Left ventricle myocardium superior (tissue), 1 donor: Measurements from ENCODE around the gene SH3PXD2A. TPM values are rescaled to one million over a fixed set of nuclear protein-coding genes. Genes with fewer than 3 reads are reported as not detected.
"Not testable (repeated sequence)": the region's sequence is repeated elsewhere in the genome, so short reads cannot be mapped to it uniquely, and the experiment has no call there.

Source experiments
- ATAC-seq: fragments of 200-7000 bp; cut with Tn5 transposase; one replicate; pipeline ENCODE4 v1.9.1; 2020; ENCODE audit warnings: mild to moderate bottlenecking, moderate library complexity
- DNase-seq: peaks from one replicate; pipeline ENCODE4 v3.0.0-alpha.2; 2020
- intact Hi-C: fragments of 100-400 bp; cut with micrococcal nuclease; formaldehyde crosslinking; loops from one replicate; pipeline ENCODE4 v1.11.0; 2022
- total RNA-seq: library from RNA; stranded (reverse); fragmentation: NEBNext Ultra II Directional; extraction: Animal tissue kit (Norgen Biotek cat#: 25700); gene quantifications from one replicate; pipeline ENCODE4 v1.2.1, GENCODE V29; 2021
- donor health status: DM: no; HTN: yes; CAD: no; lungs with severe emphysema.

Gene SH3PXD2A
- total RNA-seq, 1 donor from 2014 or later = 28.6 TPM

DNA sequence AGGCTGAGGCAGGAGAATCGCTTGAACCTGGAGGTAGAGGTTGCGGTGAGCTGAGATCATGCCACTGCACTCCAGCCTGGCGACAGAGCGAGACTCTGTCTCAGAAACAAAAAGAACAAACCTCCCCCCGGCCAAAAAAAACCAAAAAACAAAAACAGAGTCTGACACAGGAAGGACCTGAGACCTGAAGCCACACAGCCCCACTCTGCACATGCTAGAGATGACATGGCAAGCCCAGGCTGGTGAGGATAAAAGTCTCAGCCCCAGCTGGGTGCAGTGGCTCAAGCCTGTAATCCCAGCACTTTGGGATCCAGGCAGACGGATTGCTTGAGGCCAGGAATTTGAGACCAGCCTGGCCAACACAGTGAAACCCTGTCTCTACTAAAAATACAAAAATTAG lies 222.5 kb downstream of the SH3PXD2A start:
- not testable (repeated sequence) for ATAC-seq, DNase-seq

DNA sequence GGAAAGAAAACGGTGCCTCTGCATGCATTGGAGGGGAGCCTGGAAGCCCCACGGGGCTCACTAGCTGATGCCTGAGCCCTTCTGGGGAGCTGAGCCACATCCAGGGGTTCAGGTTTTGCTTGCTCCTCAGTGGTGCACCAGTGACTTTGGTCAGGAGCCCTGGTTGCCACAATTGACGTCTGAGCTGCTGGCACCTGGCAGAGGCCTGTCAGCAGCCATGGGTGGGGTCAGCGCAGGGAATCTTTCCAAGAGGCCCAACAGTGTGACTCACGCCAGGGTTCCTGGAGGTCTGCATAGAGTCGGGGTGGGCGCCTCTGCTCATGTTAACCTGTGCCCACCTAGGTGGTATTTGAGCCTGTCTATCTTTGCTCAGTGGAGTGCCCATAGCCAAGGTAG lies 223.1 kb downstream of the SH3PXD2A start:
- intact Hi-C loops = no loop called here
- ATAC-seq (peak; percentile 27), DNase-seq (peak; percentile 30)

More for the DNA sequence above, 222.5 kb downstream of the SH3PXD2A start:
- intact Hi-C loops = not testable (repeated sequence)

DNA sequence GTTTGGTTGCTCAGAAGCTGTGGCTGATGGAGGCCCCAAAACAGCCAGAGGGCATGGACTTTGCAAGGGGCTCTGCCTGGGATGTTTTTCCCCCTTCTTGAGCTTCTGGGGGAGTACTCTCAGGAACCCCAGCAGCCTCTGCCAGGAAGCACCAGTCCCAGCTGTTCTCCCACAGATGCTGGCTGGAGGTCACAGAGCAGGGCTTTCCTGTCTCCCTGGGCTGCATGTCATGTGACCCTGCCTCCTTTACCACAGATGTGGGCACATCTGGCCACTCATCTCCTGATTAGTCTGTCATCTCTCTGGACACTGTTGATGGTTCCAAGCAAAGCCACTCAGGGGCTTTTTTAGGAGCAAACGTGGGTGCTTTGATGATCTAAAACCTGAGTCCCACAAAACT lies 225.2 kb downstream of the SH3PXD2A start:
- intact Hi-C loops = no loop called here
- ATAC-seq = no peak
- DNase-seq = peak; percentile 20

DNA sequence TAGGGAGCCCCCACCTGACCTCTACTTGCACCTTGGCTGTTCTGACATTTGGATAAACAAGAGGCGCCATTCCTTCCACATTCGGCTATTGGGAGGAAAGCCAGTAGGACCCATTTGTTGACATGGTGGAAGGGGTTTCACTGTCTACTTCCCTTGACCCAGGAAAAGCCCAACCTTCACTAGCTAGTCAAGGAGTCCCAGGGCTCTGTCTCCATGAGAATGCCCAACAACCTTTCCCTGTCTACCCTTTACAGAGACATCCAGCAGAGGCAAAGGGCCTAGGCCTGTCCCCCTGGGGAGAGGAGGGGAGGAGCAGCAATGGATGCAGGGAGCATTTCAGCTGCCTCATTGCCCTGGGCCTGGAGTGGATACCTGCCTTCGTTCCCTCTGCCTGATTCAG lies 225.8 kb downstream of the SH3PXD2A start:
- no peak for ATAC-seq
- DNase-seq = peak; percentile 2
- intact Hi-C loops = no loop called here

DNA sequence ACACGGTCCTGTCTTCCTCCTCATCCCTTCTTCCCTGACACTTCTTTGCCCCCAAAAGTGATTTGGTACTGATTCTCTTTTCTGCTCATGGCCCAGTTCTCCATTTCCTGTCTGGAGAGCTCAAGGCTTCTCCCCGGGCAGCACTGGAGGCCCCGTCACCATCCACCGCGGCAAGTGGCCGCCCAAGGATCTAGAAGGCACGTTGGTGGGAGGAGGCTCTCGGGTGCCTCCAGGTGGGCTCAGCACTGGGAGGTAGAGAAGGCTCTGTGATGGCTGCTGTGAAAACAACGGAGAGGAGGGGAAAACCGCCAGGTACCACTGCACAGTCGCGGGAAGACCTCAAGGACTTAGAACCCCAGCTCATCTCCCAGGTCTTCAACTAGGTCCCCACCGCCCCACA lies 227.5 kb downstream of the SH3PXD2A start:
- intact Hi-C loops = no loop called here
- ATAC-seq = no peak
- peak; percentile 7 for DNase-seq

DNA sequence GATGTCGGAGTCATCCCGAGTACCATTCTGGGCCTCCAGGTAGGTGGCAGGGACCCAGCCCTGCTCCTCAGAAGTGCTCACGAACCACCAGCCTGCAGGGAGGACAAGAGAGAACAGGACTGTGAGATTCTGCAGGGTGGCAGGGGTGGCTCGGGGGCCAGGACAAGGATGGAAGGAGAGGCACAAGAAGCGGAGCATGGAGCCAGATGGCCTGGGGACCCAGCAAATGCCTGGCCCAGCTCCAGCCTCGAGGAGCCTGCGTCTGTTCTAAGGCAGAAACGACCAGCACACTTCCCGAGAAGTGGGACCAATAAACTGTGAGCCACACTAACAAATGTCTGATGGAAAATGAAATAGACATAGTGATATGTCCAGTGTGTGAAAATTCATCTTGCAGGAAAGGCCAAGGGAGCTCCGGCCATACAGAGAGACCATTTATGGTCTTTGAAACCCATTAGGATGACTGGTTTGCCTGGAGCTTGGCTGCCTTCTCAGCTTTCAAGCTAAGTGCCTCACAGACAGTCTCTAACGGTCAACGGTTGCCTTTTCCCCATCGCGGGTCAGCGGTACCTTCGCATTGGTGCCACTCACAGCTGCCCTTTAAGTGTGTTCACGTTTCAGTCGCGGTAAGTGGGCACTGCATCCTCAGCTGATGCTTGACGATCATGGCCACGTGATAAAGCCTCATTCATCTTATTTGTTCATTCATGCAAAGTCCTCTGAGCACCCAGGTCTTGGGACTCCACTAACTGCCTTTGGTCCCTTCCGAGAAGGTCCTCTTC lies 228.1 kb downstream of the SH3PXD2A start:
- DNase-seq (peak; percentile 25), ATAC-seq (no peak)
- intact Hi-C loops = no loop called here

DNA sequence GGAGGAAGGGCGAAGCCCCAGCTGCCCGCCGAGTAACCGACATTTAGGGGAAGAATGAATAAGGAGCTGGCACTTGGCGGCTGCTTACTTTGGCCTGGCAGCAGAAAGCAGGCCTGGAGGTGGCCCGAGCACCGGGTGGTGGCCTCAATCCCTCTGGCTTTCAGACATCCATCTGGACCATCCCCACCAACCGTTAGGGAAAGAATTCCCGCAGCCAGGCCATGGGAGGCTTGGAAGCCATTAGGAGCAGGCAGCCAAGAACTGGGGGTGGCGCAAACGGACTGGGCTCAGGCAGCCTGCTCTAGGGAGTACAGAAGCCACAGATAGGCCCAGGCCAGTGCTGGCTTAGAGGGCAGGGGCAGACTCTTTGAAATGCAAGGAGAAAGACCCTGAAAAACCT lies 229.2 kb downstream of the SH3PXD2A start:
- intact Hi-C loops = no loop called here
- ATAC-seq (no peak), DNase-seq (peak; percentile 24)

DNA sequence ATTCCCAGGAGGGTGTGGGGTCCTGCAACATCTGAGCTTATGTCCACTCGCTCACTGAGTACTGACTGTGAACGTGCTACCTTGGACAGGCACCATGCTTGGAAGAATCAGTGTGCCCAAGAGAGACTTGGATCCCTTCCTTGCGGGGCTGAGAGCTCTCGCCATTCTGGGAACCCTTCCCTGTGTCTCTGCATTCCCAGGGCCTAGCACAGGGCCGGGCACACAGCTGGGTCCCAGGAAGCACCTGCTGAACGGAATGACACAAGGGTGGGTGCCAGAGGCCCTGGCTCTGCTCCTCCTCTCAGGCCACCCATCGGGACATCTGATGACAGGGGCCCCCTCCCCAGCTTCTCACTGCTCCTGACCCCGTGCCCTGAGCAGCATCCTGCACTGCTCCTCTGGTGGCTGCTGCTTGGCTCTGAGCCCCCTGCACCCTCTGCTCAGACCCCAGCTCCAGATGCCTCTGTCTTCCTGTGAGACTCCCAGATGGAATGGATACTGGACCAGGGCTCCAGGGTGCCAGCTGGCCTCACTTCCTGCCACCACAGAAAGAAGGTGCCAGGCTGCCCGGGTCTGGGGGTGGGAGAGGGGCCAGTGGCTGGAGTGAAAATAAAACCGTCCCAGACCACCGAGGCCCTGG lies 232.3 kb downstream of the SH3PXD2A start:
- intact Hi-C loops = no loop called here
- DNase-seq (peak; percentile 15), ATAC-seq (no peak)

DNA sequence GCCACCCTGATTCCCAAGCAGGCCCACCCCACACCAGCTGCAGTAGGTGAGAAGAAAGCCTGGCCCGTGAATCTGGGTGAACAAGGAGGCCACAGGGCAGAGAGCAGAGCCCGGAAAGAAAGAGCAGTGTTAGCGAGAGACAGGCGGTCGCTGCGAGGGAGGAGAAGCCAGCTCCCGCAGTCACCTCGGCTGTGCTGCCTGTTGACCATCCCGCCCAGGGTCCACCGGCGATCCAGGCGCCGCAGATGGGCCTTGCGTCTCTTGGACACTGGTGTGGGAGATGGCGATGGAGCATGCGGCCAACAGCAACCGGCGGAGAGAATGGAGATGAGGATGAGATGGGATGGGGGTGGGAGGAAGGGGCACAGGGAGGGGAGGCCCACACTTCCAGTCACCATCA lies 233.1 kb downstream of the SH3PXD2A start:
- DNase-seq (peak; percentile 28), ATAC-seq (no peak)
- intact Hi-C loops = no loop called here

DNA sequence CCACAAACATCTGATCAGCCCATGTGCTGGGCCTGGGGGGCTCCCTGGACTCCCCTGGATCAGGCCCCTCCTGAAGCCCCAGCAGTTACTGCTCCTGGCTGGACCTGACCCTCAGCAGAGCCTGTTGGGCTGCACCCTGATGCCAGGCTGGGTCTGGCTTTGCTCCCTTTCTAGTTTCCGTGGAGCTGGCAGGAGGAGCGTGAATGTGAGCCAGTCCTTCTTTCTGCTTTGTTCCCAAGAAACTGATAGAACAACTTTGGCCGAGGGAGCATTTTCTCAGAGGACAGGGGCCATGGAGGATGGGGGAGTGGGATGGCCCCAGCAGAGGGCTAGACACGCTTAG lies 233.6 kb downstream of the SH3PXD2A start:
- peak; percentile 12 for ATAC-seq
- DNase-seq = peak; percentile 44
- intact Hi-C loops = no loop called here

DNA sequence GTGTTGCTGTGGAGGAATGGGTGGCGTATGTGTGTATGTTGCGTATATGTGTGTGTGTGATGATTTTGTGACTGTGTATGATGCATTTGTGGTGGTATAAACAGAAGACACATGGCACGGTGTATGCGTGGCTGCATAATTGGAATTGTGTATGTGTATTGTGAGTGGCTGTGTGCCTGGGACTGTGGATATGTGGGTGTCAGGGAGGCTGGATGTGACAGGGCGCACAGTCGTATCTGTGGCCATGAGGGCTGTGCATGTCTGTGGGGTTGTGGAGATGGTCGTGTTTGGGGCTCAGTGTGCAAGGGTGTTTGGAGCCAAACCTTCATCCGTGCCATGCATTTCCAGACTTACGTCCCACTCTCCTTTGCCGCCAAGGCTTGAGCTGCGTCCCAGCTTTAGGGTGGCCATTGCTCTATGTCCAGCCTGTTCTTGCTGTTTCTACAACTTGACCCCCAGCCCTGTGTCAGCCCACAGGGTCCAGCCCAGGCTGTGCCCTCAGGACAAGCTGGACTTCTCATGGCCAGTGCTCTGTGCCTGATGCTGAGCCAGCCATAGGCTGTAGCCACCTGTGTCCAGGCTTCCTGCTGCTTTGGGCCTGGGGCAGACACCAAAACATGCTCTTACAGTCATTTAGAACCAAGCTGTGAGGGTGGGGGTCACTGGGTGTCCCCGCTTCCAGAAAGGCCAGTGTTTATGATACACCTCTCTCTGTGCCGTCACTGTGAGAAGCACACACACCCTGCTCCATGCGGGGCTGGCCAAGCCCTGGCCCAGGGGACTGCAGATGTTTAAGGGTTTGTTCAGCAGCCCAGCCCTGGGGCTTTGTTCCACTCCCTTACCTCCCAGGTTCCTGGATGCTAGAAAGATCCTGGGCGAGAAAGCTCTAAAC lies 234.2 kb downstream of the SH3PXD2A start:
- intact Hi-C loops = no loop called here
- ATAC-seq = no peak

DNA sequence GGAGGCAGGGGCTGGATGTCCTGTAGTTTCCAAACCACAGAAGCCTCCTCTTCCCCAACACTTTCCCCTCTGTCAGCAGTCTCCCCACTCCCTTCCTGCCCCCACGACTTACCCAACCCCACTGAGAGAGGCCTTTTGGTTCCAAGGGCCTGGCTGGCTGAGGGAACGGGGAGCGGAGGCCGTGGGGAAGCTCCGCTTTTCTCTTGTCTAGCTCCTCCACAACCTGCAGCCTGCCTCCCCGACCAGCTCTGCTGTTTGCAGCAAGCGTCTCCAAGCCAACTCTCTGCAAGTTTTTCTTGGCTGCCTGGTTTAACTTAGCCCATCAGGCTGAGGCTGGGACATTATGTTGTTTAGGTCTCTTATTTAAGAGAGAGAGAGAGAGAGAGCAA lies 235.0 kb downstream of the SH3PXD2A start:
- ATAC-seq (no peak), DNase-seq (peak; percentile 35)
- intact Hi-C loops = no loop called here

More for the DNA sequence above, 234.2 kb downstream of the SH3PXD2A start:
- peak; percentile 34 for DNase-seq

DNA sequence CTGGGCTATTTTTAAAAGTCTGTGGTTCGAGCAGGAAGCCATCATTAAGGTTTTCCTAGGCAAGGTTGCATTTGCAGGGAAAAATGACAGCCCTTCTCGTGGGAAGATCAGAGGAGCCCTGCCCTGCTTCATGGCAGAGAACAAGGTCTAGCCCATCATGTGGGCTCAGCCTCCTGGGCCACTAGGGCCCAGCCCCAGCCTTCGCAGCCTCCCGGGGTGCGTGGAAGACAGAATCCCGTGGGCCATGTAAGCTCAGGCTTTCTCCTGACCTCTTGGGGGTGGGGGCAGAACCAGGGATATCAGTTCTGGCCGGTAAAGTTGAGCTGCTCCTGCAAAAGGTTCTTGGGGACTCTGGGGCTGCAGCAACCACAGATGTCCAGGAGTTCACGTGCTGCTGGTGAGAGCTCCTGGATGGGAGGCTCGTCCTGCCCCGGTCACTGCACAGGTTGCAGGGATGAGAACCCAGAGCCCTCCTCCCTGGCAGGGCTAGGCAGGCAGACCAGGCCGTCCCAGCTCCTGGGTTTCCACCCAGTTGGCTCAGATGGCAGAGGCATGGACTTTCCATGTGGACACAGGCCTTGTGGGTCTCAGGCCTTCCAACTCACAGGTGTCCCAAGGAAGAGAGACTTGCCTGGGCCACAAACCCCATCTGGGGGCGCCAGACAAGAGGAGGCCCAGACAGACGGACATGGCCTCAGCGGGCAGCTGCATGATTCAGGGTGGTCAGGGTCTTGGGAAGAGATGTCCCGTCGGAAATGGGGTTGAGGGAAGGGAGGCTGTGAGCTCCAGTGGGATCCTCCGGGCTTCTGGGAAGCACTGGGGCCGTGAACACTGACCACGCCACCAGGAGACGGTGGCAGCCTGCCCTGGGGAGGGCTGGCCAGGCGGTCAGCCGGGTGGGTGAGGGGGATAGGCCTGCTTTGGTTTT lies 235.7 kb downstream of the SH3PXD2A start:
- intact Hi-C loops = no loop called here
- DNase-seq (peak; percentile 33), ATAC-seq (no peak)

DNA sequence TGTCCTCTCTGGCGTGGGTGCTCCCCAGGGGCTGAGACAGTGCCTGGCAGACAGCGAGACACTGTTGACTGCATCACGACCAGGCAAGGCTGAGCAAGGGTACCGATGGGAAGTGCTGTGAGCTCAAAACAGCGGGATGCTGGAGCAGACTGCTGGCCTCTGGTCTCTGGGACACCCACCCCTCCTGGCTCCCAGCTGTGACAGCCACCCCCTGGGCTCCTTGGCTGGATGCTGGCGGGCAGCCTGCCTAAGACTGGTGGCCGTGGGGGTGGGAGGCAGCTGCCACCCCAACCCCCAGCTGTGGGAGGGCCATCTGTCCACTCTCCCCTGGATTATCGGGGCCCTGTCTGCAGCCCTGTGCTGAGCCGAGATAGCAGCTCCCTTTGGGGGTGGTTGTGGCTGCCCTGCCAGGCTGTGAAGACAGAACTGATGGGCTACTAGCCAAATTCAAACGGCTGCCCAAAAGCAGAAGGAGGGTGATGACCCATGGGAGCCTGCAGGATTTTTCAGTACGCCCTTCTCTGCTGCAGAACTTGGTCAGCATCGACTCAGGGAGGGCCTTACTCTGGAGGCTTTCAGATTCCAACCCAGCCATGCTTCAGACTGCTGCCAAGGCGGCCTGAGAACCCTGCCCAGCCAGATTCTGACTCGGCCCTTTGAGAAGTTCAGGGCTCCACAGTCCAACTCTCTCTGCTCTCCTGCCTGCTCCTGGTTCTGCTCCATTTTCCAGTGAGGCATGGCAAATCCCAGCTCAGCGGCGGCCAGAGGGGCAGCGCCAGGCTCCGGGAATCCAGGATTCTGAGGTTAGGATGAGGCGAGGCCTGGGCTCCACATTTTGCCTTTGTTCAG lies 236.6 kb downstream of the SH3PXD2A start:
- ATAC-seq (peak; percentile 62), DNase-seq (peak; percentile 82)
- intact Hi-C loops = no loop called here

DNA sequence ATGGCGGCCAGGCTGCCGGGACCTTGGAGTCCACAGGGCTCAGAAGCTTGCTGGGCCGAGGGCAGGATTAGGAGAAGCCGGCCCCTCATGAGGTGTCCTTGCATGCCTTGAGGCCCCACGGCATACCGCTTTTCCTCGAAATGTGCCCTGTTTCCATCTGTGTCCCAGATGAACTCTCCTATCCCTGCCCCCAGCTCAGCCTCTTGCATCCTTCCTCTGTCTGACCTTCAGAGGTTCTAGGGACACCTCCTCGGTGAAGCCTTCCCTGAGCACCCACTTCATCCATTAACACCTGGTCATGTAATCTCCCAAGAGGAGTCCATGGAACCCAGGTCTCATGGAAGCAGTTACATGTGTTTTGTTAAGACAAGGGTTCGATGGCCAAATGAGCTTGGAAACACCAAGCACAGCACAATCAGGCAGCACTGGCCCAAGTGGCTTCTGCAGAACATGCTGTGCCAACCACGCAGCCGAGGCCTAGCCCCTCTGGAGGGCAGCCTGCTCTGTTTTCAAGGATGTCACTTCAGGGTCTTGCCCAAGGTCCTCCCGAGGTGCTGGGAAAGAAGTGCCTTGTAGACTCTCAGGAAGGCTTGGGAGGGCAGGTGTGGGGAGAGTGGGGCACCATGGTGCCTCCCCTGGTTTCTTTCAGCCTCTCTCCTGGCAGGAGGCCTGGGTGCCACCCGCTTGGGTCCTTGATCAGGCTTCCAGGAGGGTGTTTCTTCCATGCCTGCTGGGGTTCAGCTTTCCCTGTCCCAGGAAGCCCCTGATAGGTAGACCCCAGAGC lies 237.6 kb downstream of the SH3PXD2A start:
- peak; percentile 21 for DNase-seq
- ATAC-seq = no peak
- intact Hi-C loops = no loop called here

DNA sequence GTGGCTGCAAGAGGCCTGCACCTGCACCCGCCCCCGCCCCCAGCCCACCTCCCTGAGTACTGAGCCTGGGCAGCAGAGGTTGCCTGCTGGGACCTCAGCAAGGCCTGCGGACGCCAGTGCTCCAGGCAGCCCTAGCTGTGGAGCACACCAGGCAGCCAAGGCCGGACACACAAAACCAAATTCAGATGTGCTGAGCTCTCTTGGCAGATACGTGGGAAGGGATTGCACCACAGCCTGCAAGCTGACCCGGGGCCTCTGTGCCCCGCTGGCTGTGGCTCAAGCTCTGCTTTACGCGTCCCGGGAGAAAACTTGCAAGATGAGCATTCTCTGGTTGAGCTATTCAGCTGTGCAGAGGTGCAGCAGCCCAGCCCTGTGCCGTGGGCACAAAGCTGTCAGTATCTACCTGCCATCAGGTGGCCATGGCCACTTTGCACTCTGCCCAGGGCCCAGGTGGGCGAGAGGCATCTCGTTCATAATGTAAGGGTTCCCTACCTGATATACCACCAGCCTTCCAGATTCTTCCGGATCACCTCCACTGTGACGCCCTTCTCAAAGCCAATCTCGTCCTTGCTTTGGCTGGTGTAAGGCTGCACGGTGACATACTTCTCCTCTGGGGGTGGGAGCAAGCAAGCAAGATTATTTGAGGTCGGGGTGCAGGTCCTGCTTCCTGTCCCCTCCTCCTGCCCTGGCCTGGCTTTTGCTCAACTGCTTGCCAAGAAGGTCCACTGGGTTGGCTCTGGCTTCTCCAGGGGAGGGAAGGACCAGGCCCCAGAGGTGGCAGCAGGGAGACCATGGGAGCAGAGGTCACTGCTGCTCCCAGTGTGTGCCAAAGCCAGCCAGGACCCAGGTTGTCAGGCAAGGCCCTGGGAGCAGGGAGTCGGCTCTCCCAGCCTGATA lies 238.4 kb downstream of the SH3PXD2A start:
- DNase-seq (peak; percentile 82), ATAC-seq (peak; percentile 68)
- intact Hi-C loops = no loop called here
